K562 (cell line): ENCODE data around the gene CRELD2. TPM values are rescaled to one million over a fixed set of nuclear protein-coding genes. Genes with fewer than 3 reads are reported as not detected.

Source experiments
- FOXK1 ChIP-seq: sonication (generic); formaldehyde crosslinking; IDR thresholded peaks from 2 replicates; pipeline ENCODE4 v1.8.0; 2022; ENCODE audit warnings: missing genetic modification reagents, mild to moderate bottlenecking, borderline replicate concordance
- GTF2B ChIP-seq: IDR thresholded peaks from 2 replicates; pipeline ENCODE4 v1.6.1; 2011; ENCODE audit not compliant: insufficient read length; ENCODE audit errors: extremely low read depth
- HSF4 ChIP-seq: fragments of 250-450 bp; sonication (Bioruptor Pico); IDR thresholded peaks from 2 replicates; pipeline ENCODE4 v2.1.2; 2022; ENCODE audit warnings: mild to moderate bottlenecking, moderate library complexity, borderline replicate concordance
- KLF6 ChIP-seq: fragments of 250-450 bp; sonication (Bioruptor Pico); IDR thresholded peaks from 2 replicates; pipeline ENCODE4 v1.4.0; 2020; ENCODE audit warnings: mild to moderate bottlenecking, moderate library complexity, borderline replicate concordance
- MTA3 ChIP-seq: fragments of 450-650 bp; formaldehyde crosslinking; IDR thresholded peaks from 2 replicates; pipeline ENCODE4 v1.6.1; 2017; ENCODE audit warnings: mild to moderate bottlenecking, borderline replicate concordance
- RHOXF2B ChIP-seq: fragments of 250-450 bp; sonication (Bioruptor Pico); conservative IDR thresholded peaks from 2 replicates; pipeline ENCODE4 v1.5.1; 2021
- TEAD4 ChIP-seq, 2 experiments: sonication (generic) in 1 of 2; formaldehyde crosslinking in 1 of 2; IDR thresholded peaks; 2 replicates each; pipeline versions ENCODE4 v1.6.1 to v1.8.0; 2012 to 2022; ENCODE audit warnings: borderline replicate concordance in 1 of 2, inconsistent platforms in 1 of 2, low read length in 1 of 2, mild to moderate bottlenecking in 1 of 2, missing genetic modification reagents in 1 of 2
- ZNF668 ChIP-seq: fragments of 250-450 bp; sonication (Bioruptor Pico); IDR thresholded peaks from 2 replicates; pipeline ENCODE4 v1.8.0; 2022; ENCODE audit warnings: mild to moderate bottlenecking, inconsistent platforms
- polyA plus RNA-seq, 8 experiments: library from polyadenylated mRNA; depleted of rRNA in 4 of 8; stranded (reverse) in 5 of 8; unstranded in 3 of 8; fragments of >200 nt; fragmentation: Nextera tagmentation in 2 of 8; fragmentation: Illumina TruSeq in 1 of 8; extraction: Ambion mirVana in 2 of 8; extraction: Trizol in 1 of 8; gene quantifications; 2 replicates each; pipeline versions ENCODE4 v1.2.1 to v1.2.3, GENCODE V29; 2011 to 2014; ENCODE audit warnings: inconsistent platforms in 1 of 8, missing spikeins in 1 of 8
- total RNA-seq, 7 experiments: library from RNA; depleted of rRNA in 6 of 7; stranded (reverse); fragments of >200 nt in 6 of 7; fragmentation: Illumina TruSeq in 2 of 7; extraction: Trizol in 2 of 7; gene quantifications; 2 replicates each; pipeline versions ENCODE4 v1.2.1 to v1.2.3, GENCODE V29; 2011 to 2021; ENCODE audit warnings: low replicate concordance in 1 of 7
- TF ChIP-seq, protein P1 (sequence below), 2 experiments: IDR thresholded peaks; 2 replicates each; pipeline ENCODE4 v1.6.1; 2011; ENCODE audit warnings: borderline replicate concordance in 1 of 2, control low read depth in 1 of 2, low read depth in 1 of 2, low read length in 1 of 2, mild to moderate bottlenecking in 1 of 2, mixed read lengths in 1 of 2, moderate library complexity in 1 of 2; ENCODE audit not compliant: insufficient read depth in 1 of 2, insufficient read length in 1 of 2, poor library complexity in 1 of 2, severe bottlenecking in 1 of 2; ENCODE audit errors: extremely low read depth in 1 of 2
- TF ChIP-seq, protein P2 (sequence below), 2 experiments: IDR thresholded peaks in 1 of 2; conservative IDR thresholded peaks in 1 of 2; 2 replicates each; pipeline ENCODE4 v1.6.1; 2016; ENCODE audit warnings: low read depth in 2 of 2, mild to moderate bottlenecking in 1 of 2, missing compliant biosample characterization in 1 of 2, missing genetic modification characterization in 1 of 2, moderate library complexity in 1 of 2

The CRELD2 gene
- total and polyA plus RNA-seq, 9 of the 15 experiments (the other 6 are each of a cell fraction or from before 2014, with no cell fraction given): 0.96 to 25.3 (median 8.8) TPM

DNA sequence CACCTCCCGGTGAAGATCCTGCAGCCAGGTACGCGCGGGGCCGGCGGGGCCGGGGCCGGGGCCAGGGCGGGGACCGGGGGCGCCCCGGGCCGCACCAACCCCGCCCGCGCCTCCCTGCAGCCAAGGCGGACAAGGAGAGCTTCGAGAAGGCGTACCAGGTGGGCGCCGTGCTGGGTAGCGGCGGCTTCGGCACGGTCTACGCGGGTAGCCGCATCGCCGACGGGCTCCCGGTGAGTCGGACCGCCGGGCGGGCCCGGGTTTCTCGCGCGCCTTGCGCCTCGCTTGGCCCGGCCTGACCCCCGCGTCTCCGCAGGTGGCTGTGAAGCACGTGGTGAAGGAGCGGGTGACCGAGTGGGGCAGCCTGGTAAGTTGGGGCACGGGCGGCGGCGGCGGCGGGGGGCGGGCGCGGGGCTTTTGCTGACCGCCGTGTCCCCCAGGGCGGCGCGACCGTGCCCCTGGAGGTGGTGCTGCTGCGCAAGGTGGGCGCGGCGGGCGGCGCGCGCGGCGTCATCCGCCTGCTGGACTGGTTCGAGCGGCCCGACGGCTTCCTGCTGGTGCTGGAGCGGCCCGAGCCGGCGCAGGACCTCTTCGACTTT lies 42.7 kb downstream of the CRELD2 start (continued):
- no peak for TF ChIP-seq KLF6 (CRISPR knock-in tag)
- TF ChIP-seq, protein P1, sequence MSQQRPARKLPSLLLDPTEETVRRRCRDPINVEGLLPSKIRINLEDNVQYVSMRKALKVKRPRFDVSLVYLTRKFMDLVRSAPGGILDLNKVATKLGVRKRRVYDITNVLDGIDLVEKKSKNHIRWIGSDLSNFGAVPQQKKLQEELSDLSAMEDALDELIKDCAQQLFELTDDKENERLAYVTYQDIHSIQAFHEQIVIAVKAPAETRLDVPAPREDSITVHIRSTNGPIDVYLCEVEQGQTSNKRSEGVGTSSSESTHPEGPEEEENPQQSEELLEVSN (IDR thresholded peaks at IDR 0.05; ENCODE audit: borderline replicate concordance in 1 of 2, extremely low read depth in 1 of 2, insufficient read depth in 1 of 2, insufficient read length in 1 of 2, low read depth in 1 of 2, low read length in 1 of 2, poor library complexity in 1 of 2, severe bottlenecking in 1 of 2): peak; percentile 44 to 45
- no peak for TF ChIP-seq HSF4 (CRISPR knock-in tag)
- TF ChIP-seq, protein P2, sequence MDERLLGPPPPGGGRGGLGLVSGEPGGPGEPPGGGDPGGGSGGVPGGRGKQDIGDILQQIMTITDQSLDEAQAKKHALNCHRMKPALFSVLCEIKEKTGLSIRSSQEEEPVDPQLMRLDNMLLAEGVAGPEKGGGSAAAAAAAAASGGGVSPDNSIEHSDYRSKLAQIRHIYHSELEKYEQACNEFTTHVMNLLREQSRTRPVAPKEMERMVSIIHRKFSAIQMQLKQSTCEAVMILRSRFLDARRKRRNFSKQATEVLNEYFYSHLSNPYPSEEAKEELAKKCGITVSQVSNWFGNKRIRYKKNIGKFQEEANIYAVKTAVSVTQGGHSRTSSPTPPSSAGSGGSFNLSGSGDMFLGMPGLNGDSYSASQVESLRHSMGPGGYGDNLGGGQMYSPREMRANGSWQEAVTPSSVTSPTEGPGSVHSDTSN (CRISPR knock-in tag; IDR thresholded peaks at IDR 0.05; ENCODE audit: low read depth): no peak
- TF ChIP-seq, protein P2 (tag; conservative IDR thresholded peaks at IDR 0.05; ENCODE audit: low read depth): no peak
- TF ChIP-seq RHOXF2B: no peak
- no peak for TF ChIP-seq FOXK1 (CRISPR knock-in tag)
- no peak for TF ChIP-seq ZNF668 (CRISPR knock-in tag)
- TF ChIP-seq TEAD4 (IDR thresholded peaks at IDR 0.05; ENCODE audit: low read length): no peak
- no peak for TF ChIP-seq TEAD4 (CRISPR knock-in tag; IDR thresholded peaks at IDR 0.05; ENCODE audit: borderline replicate concordance)
- no peak for TF ChIP-seq MTA3
- no peak for TF ChIP-seq GTF2B
